Breast epithelium (tissue), 3 donors: ENCODE data around the gene FDXACB1.

Source experiments
- CTCF ChIP-seq, 3 donors: fragments of 450-650 bp; IDR thresholded peaks; one replicate each; pipeline ENCODE4 v1.5.1; 2016 to 2017; ENCODE audit warnings: antibody characterized with exemption in 3 of 3, mild to moderate bottlenecking in 3 of 3, moderate library complexity in 3 of 3
- POLR2A ChIP-seq: fragments of 450-650 bp; IDR thresholded peaks from one replicate; pipeline ENCODE4 v1.6.1; 2016; ENCODE audit warnings: antibody characterized with exemption, mild to moderate bottlenecking, moderate library complexity

GRCh38 chr11:111908639-111909305, 29.8 kb upstream of the FDXACB1 start:
- TF ChIP-seq CTCF (IDR thresholded peaks at IDR 0.05) (no peak), POLR2A (no peak)
